Uterus (tissue), 4 donors: Measurements from ENCODE around the gene PLIN5. TPM values are rescaled to one million over a fixed set of nuclear protein-coding genes. Genes with fewer than 3 reads are reported as not detected.
A peak's percentile ranks its signal among the peaks of the same experiment; 100 is the strongest.

ENCODE experiments used
- DNase-seq, 2 donors: peaks; one replicate each; pipeline ENCODE4 v3.0.0-alpha.2; 2019 to 2020
- H3K27ac ChIP-seq, 2 donors: fragments of 200-600 bp; sonication (generic); 1 replicate in 1 of 2; 2 replicates in 1 of 2; pipeline ENCODE4 v1.5.1; 2016 to 2018
- H3K27me3 ChIP-seq, 2 donors: fragments of 200-600 bp; sonication (generic); one replicate each; pipeline ENCODE4 v1.5.1; 2018 to 2019; ENCODE audit warnings: control low read depth in 1 of 2
- H3K36me3 ChIP-seq, 2 donors: fragments of 200-600 bp; sonication (generic); one replicate each; pipeline ENCODE4 v1.5.1; 2019; ENCODE audit warnings: control low read depth in 1 of 2
- H3K4me1 ChIP-seq, 2 donors: fragments of 200-600 bp; sonication (generic); one replicate each; pipeline ENCODE4 v1.5.1; 2018 to 2019; ENCODE audit warnings: control low read depth in 1 of 2
- H3K4me3 ChIP-seq, 2 donors: fragments of 200-600 bp; sonication (generic); 1 replicate in 1 of 2; 2 replicates in 1 of 2; pipeline ENCODE4 v1.5.1; 2018 to 2019; ENCODE audit warnings: mild to moderate bottlenecking in 1 of 2
- H3K9me3 ChIP-seq, 2 donors: fragments of 200-600 bp; sonication (generic); one replicate each; pipeline ENCODE4 v1.5.1; 2019; ENCODE audit warnings: control low read depth in 1 of 2
- POLR2A ChIP-seq, 2 donors: fragments of 450-650 bp; IDR thresholded peaks; one replicate each; pipeline ENCODE4 v1.6.1; 2016; ENCODE audit warnings: antibody characterized with exemption in 2 of 2, mild to moderate bottlenecking in 1 of 2, moderate library complexity in 1 of 2
- intact Hi-C: fragments of 100-400 bp; cut with DNase I; formaldehyde crosslinking; loops from one replicate; pipeline ENCODE4 v1.15.1; 2023; ENCODE audit warnings: low total_unique reads
- total RNA-seq, 4 donors: library from RNA; depleted of rRNA in 3 of 4; stranded (reverse); fragments of >200 nt in 3 of 4; gene quantifications; one replicate each; pipeline versions ENCODE4 v1.1.0 to v1.2.4, GENCODE V29; 2014 to 2023
- TF ChIP-seq, protein P1 (sequence below), 4 experiments: fragments of 200-600 bp in 2 of 4; fragments of 450-650 bp in 2 of 4; sonication (generic) in 2 of 4; IDR thresholded peaks; one replicate each; pipeline ENCODE4 v1.5.1; 2016 to 2019; ENCODE audit warnings: antibody characterized with exemption in 4 of 4, mild to moderate bottlenecking in 2 of 4, moderate library complexity in 1 of 4
- donor health status: DM: yes; HTN: yes; CAD: no.

Gene PLIN5
- total RNA-seq, 4 donors from 2014 or later, result 1.5 to 11.1 (median 3.0) TPM

DNA sequence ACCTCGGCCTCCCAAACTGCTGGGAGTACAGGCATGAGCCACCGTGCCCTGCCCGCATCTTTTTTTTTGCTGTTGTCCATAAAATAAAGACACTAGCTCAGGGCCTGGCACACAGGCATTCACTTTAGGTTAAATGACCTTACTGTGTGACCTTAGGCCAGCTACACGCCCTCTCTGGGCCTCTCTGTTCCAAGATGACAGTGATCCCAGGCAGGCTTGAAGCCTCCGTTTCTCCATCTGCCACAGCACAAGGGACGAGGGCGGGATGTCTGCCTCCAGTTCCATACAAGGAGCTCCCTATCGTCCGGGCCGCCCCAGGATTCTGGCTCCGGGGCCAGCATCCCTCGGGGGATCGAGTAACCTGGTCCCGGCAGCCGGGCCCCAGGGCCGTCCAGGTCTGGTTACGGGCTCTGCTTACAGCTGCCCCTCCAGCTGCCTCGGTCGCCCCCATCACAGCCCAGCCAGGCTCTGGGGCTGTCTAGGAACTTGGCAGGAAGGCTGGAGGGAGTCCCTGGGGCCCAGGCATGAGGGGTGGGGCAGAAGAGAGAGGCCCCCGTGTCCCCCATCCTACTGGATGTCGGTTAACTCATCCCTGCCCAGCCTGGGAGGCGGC is 36.4 kb upstream of the PLIN5 start:
- Histone ChIP-seq H3K4me3 (no peak overlapping the region), H3K27me3 (no peaks in the 10 kb centered on the region), H3K36me3 (no peaks in the 10 kb centered on the region), H3K27ac (no peak overlapping the region), H3K9me3 (no peaks in the 10 kb centered on the region), H3K4me1 (peaks cover 0 to 6% of the 10 kb centered on the region in 2 donors)
- DNase-seq, result no peak
- no peak for TF ChIP-seq POLR2A (IDR thresholded peaks at IDR 0.05)
- intact Hi-C loops, result no loop called here

DNA sequence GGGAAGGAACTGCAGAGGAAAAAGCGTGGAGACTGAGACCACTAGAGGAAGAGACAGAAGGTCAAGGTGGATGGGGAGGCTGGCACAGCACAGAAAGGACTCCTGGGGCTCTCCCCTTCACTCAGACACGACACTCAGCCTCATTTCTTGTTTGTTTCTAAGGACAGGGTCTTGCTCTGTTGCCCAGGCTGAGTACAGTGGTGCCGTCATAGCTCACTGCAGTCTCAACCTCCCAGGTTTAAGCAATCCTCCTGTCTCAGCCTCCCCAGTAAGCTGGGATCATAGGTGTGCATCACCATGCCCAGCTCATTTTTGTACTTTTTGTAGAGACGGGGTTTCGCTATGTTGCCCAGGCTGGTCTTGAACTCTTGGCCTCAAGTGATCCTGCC is 35.9 kb upstream of the PLIN5 start:
- Histone ChIP-seq H3K36me3 (no peaks in the 10 kb centered on the region), H3K4me1 (peaks cover 0 to 6% of the 10 kb centered on the region in 2 donors), H3K4me3 (no peak overlapping the region), H3K27me3 (no peaks in the 10 kb centered on the region), H3K9me3 (no peaks in the 10 kb centered on the region), H3K27ac (no peak overlapping the region)
- DNase-seq, result no peak
- intact Hi-C loops, result no loop called here
- no peak for TF ChIP-seq POLR2A (IDR thresholded peaks at IDR 0.05)
- TF ChIP-seq, protein P1, sequence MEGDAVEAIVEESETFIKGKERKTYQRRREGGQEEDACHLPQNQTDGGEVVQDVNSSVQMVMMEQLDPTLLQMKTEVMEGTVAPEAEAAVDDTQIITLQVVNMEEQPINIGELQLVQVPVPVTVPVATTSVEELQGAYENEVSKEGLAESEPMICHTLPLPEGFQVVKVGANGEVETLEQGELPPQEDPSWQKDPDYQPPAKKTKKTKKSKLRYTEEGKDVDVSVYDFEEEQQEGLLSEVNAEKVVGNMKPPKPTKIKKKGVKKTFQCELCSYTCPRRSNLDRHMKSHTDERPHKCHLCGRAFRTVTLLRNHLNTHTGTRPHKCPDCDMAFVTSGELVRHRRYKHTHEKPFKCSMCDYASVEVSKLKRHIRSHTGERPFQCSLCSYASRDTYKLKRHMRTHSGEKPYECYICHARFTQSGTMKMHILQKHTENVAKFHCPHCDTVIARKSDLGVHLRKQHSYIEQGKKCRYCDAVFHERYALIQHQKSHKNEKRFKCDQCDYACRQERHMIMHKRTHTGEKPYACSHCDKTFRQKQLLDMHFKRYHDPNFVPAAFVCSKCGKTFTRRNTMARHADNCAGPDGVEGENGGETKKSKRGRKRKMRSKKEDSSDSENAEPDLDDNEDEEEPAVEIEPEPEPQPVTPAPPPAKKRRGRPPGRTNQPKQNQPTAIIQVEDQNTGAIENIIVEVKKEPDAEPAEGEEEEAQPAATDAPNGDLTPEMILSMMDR (IDR thresholded peaks at IDR 0.05), result no peak

DNA sequence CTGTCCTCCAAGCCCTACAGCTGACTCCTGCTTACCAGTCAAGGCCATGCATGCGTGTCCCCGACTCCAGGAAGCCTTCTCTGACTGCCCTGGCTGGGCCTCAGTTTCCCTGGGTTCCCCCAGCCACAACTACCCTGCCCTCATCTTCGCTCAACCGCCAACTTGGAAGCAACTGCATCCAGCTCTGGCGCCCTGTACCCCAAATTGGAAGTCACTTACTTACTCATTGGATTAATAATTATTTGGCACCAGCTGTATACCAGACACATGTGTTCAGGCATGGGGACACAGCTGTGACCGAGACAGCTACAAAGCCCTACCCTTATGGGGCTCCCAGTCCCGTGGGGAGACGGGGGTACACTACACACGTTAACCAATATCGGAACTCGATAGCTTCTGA is 35.4 kb upstream of the PLIN5 start:
- no peak for DNase-seq
- no peaks in the 10 kb centered on the region for H3K36me3 ChIP-seq
- H3K9me3 ChIP-seq, result no peaks in the 10 kb centered on the region
- H3K4me3 ChIP-seq, result no peak overlapping the region
- no peak overlapping the region for H3K27ac ChIP-seq
- peaks cover 0 to 6% of the 10 kb centered on the region in 2 donors for H3K4me1 ChIP-seq
- TF ChIP-seq, protein P1 (IDR thresholded peaks at IDR 0.05), result no peak
- no peak for TF ChIP-seq POLR2A (IDR thresholded peaks at IDR 0.05)
- intact Hi-C loops, result no loop called here
- H3K27me3 ChIP-seq, result no peaks in the 10 kb centered on the region

DNA sequence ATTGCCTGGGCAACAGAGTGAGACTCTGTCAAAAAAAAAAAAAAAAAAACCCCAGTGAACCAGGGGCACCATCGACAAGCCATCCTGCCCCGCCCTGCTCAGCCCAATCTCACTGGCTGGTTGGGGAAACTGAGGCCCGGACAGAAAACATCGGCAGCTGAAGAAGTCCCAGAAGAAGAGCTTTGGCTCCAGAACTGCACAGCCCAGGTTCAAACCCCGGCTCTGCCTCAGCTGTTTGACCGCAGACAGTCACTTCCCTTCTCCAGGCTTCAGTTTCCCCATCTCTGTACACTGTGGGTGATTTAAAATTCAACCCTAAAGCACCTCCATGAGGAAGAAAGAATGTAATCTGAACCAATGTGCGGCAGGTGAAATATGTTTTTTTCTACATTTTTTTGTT is 33.9 kb upstream of the PLIN5 start:
- Histone ChIP-seq H3K27me3 (no peaks in the 10 kb centered on the region), H3K27ac (no peak overlapping the region), H3K4me1 (no peaks in the 10 kb centered on the region), H3K36me3 (no peaks in the 10 kb centered on the region), H3K9me3 (no peaks in the 10 kb centered on the region), H3K4me3 (no peak overlapping the region)
- TF ChIP-seq, protein P1 (IDR thresholded peaks at IDR 0.05), result no peak
- no peak for TF ChIP-seq POLR2A (IDR thresholded peaks at IDR 0.05)
- intact Hi-C loops, result no loop called here
- no peak for DNase-seq

- no peaks in the 10 kb centered on the region for H3K9me3 ChIP-seq
- no peaks in the 10 kb centered on the region for H3K36me3 ChIP-seq
- no peaks in the 10 kb centered on the region for H3K27me3 ChIP-seq
- TF ChIP-seq POLR2A (IDR thresholded peaks at IDR 0.05), result no peak
- TF ChIP-seq, protein P1 (IDR thresholded peaks at IDR 0.05), result peak in 3 of 4 experiments; percentile 36 to 50 (median 49)
- intact Hi-C loops, result no loop called here
- no peak overlapping the region for H3K27ac ChIP-seq
- no peak for DNase-seq
- H3K4me3 ChIP-seq, result no peak overlapping the region
- H3K4me1 ChIP-seq, result no peaks in the 10 kb centered on the region
Measured at GRCh38 chr19:4567584-4568071, 32.6 kb upstream of the PLIN5 start.
